Body of pancreas (tissue), 4 donors: Measurements from ENCODE around the gene DGKD.

Experiments
- POLR2A ChIP-seq, 3 donors: fragments of 450-650 bp; IDR thresholded peaks; one replicate each; pipeline ENCODE4 v1.6.1; 2016; ENCODE audit warnings: antibody characterized with exemption in 3 of 3, mild to moderate bottlenecking in 2 of 3
- TF ChIP-seq, protein P1 (sequence below), 7 experiments: fragments of 450-650 bp in 4 of 7; fragments of 200-600 bp in 3 of 7; sonication (generic) in 3 of 7; IDR thresholded peaks; one replicate each; pipeline ENCODE4 v1.5.1; 2016 to 2019; ENCODE audit warnings: antibody characterized with exemption in 7 of 7

DNA sequence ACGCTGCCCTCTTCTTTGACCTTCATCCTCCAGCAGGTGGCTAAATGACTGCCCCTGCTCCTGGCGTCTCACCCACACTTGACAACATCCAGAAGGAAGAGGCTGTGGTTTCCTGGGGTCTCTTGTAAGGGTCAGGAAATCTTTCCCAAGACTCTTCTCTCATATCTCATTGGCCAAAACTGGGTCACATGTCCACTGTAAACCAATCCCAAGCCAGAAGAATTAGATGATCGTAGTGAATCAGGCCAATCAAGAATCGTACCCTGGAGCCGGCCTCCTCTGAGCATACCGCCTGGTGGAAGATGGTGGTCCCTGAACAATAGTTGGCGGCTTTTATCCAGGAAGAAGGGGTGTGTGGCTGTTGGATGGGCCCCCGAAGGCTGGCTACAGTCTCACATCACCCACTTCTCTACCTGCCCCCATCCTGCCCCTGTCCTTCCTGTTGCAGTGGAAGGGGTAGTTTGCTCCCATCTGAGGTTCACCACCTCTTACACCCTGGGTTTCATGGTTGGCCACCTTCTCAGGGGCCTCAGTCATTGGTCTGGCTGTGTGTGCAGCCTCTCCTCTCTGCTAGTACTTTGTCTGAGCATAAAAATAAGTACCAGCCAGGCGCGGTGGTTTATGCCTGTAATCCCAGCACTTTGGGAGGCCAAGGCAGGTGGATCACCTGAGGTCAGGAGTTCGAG, 42.9 kb upstream of the DGKD start:
- TF ChIP-seq, protein P1, sequence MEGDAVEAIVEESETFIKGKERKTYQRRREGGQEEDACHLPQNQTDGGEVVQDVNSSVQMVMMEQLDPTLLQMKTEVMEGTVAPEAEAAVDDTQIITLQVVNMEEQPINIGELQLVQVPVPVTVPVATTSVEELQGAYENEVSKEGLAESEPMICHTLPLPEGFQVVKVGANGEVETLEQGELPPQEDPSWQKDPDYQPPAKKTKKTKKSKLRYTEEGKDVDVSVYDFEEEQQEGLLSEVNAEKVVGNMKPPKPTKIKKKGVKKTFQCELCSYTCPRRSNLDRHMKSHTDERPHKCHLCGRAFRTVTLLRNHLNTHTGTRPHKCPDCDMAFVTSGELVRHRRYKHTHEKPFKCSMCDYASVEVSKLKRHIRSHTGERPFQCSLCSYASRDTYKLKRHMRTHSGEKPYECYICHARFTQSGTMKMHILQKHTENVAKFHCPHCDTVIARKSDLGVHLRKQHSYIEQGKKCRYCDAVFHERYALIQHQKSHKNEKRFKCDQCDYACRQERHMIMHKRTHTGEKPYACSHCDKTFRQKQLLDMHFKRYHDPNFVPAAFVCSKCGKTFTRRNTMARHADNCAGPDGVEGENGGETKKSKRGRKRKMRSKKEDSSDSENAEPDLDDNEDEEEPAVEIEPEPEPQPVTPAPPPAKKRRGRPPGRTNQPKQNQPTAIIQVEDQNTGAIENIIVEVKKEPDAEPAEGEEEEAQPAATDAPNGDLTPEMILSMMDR (IDR thresholded peaks at IDR 0.05) = no peak
- TF ChIP-seq POLR2A (IDR thresholded peaks at IDR 0.05) = no peak
